SK-N-MC (cell line): ENCODE measurements around the gene MS4A15.

Source experiments
- DNase-seq: peaks from one replicate; pipeline ENCODE4 v3.0.0-alpha.2; 2011; ENCODE audit warnings: low read depth, low spot score
- H3K27ac ChIP-seq: fragments of 200-600 bp; sonication (generic); 2 replicates; pipeline ENCODE4 v1.5.1; 2016; ENCODE audit warnings: mixed run types
- H3K36me3 ChIP-seq: fragments of 200-600 bp; sonication (generic); 2 replicates; pipeline ENCODE4 v1.6.1; 2017; ENCODE audit warnings: antibody characterized with exemption, low read length, mixed read lengths; ENCODE audit not compliant: insufficient read depth
- H3K4me3 ChIP-seq: fragments of 200-600 bp; sonication (generic); 2 replicates; pipeline ENCODE4 v1.5.1; 2016
- H3K9ac ChIP-seq: fragments of 200-600 bp; sonication (generic); 2 replicates; pipeline ENCODE4 v1.8.0; 2017; ENCODE audit warnings: mixed run types, mixed read lengths; ENCODE audit not compliant: insufficient read length
- H3K9me3 ChIP-seq: fragments of 200-600 bp; sonication (generic); 2 replicates; pipeline ENCODE4 v1.6.1; 2017; ENCODE audit warnings: low read depth, mild to moderate bottlenecking, antibody characterized with exemption, low read length, moderate library complexity, mixed read lengths
- EZH2 ChIP-seq: fragments of 200-600 bp; sonication (generic); IDR thresholded peaks from one replicate; pipeline ENCODE4 v1.6.1; 2017; ENCODE audit warnings: antibody characterized with exemption
- FOXP2 ChIP-seq: optimal IDR thresholded peaks from 2 replicates; pipeline ENCODE3; 2011; ENCODE audit warnings: mild to moderate bottlenecking, moderate library complexity; ENCODE audit not compliant: insufficient read depth; ENCODE audit errors: extremely low read length, control extremely low read depth
- POLR2AphosphoS5 ChIP-seq: IDR thresholded peaks from 2 replicates; pipeline ENCODE4 v1.6.1; 2012; ENCODE audit warnings: mild to moderate bottlenecking, low read depth, low read length, borderline replicate concordance

Gene MS4A15

DNA sequence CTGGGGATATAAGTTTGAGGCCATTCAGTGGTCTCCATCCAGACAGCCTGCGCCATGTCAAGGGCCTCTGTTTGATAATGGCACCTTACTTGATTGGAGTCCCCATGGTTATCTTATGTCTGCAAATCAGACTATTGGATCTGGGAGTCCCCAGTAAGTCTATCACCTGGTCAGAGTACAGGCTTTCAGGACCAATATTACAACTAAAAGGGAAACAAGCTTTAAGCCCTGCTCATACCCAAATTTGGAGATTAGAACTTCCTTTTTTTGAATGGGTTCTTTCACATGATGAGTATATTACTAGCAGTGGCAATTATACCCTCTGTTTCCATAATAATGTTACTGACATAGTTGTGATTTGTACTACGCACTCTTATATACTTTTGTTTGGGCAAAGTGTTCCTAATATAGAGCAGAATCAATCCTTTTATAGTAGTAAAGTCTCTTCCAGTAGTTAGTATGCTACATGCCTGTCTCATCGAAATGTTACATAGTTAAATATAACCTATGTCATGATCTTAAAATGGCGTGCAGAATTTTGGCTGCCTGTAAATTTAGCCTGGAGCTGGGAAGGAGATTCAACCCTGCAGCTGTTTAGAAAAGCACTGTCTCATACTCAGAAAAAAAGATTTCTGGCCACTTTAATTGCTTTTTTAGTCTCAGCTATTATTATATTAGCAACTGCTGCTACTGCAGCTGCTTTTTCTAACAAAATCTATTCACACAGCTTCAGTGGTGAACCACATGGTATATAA, 4.9 kb downstream of the MS4A15 start:
- Histone ChIP-seq H3K9me3 (no peaks in the 10 kb centered on the region), H3K9ac (no peak overlapping the region), H3K27ac (no peak overlapping the region), H3K36me3 (no peaks in the 10 kb centered on the region), H3K4me3 (no peak overlapping the region)
- DNase-seq = no peak
- no peak for TF ChIP-seq EZH2
- no peak for TF ChIP-seq POLR2AphosphoS5
- no peak for TF ChIP-seq FOXP2

DNA sequence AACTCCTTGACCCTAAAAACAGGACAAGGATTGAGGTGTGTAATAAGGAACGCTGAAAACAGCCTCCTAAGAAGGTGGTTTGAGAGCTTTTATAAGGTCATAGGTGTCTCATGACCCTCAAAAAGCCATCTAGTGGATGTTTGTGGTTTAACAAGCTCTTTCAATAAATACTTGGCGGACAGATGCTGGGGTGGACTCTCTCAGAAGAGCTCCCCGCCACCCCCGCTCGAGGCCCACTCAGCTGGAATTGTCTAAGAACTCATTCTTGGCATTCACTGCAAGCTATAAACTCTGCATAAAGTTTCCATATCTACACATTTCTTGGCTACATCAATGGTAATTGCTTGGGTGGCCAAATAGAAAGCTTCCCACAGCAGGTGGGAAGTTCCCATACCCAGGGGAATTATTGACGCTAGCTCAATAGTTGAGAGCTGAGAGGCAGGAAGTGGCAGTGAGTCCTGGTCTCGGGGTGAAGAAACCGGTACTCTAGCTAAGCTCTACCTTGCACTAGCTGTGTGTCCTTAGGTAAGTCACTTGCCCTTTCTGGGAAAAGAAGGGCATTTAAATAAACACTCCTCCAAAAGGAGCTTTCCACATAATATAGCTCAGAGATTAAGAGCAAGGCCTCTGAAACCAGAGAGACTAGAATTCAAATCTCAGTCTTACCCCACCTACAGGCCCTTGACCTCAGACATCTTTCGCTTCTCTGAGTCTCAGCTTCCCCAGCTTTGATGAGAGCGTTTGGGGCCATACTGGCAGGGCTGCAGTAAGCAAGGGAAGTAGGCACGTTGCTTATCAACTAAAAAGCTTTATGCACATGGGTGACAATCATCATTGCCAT, 6.4 kb downstream of the MS4A15 start:
- no peak for TF ChIP-seq POLR2AphosphoS5
- TF ChIP-seq EZH2 = no peak
- no peak for TF ChIP-seq FOXP2
- Histone ChIP-seq H3K27ac (no peak overlapping the region), H3K9me3 (no peaks in the 10 kb centered on the region), H3K4me3 (no peak overlapping the region), H3K36me3 (no peaks in the 10 kb centered on the region), H3K9ac (no peak overlapping the region)
- DNase-seq = no peak

DNA sequence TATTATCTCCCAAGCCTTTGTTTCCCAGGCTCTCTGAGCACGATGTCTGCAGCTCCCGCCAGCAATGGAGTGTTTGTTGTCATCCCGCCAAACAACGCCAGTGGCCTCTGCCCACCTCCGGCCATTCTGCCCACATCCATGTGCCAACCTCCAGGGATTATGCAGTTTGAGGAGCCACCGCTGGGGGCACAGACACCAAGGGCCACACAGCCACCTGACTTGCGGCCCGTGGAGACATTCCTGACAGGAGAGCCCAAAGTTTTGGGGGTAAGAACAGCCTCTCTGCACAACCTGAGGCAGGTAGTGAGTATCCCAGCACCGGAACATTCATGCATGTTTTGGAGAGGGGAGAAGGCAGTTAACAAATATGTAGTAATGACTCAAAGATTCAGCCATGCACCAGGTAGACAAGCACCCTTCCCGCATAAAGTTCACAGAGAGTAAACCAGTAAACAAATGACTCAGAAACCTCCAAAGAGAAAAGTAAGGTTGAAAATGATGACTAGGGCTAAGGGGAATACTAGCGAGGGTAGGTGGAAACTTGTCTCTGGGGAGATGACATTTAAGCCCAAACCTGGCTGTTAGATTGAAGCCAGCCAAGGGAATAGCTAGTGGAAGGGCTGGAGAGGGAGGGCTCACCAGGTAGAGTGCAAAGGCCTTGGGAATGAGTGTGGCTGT, 7.2 kb downstream of the MS4A15 start:
- no peak overlapping the region for H3K4me3 ChIP-seq
- no peak overlapping the region for H3K27ac ChIP-seq
- DNase-seq = no peak
- no peak overlapping the region for H3K9ac ChIP-seq
- H3K9me3 ChIP-seq = no peaks in the 10 kb centered on the region
- H3K36me3 ChIP-seq = no peaks in the 10 kb centered on the region
- TF ChIP-seq EZH2 (no peak), FOXP2 (no peak), POLR2AphosphoS5 (no peak)

DNA sequence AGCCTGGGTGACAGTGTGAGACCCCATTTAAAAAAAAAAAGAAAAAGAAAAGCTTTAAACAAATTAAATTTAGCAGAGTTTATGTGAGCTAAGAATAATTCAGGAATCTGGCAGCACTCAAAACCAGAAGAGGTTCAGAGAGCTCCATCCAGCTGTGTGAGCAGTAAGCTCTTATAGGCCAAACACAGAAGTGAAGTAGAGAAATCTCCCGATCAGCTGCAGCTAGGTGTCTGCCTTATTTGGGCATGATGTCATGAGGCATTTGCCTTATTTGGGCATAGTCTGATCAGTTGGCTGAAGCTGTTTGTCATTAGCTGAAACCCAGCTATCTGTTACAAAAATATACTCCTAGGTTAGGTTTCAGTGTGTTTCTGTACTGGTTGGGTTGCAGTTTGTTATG, 8.2 kb downstream of the MS4A15 start:
- H3K9ac ChIP-seq = no peak overlapping the region
- no peak overlapping the region for H3K4me3 ChIP-seq
- DNase-seq = no peak
- no peaks in the 10 kb centered on the region for H3K9me3 ChIP-seq
- TF ChIP-seq POLR2AphosphoS5 = no peak
- TF ChIP-seq FOXP2 = no peak
- TF ChIP-seq EZH2 = no peak
- H3K36me3 ChIP-seq = no peaks in the 10 kb centered on the region
- no peak overlapping the region for H3K27ac ChIP-seq

DNA sequence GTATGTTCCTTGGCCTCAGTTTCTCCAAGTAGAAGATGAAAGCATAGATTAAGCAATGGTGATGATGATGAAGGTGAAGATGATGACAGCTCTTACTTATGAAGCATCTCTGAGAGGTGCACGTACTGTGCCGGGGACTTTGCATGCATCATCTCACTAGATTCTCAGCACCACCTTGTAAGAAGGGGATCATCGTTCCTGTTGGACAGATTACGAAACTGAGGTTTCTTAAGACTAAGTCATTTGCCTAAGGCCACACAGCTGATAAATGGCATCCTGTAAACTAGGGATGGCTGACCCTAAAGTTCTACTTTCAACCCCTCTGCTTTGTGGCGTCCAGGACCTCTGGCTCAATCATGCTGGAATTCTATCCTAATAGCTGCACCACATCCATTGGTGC, 8.7 kb downstream of the MS4A15 start:
- Histone ChIP-seq H3K36me3 (no peaks in the 10 kb centered on the region), H3K27ac (no peak overlapping the region), H3K9ac (no peak overlapping the region), H3K4me3 (no peak overlapping the region), H3K9me3 (no peaks in the 10 kb centered on the region)
- no peak for TF ChIP-seq EZH2
- TF ChIP-seq FOXP2 = no peak
- TF ChIP-seq POLR2AphosphoS5 = no peak
- no peak for DNase-seq

DNA sequence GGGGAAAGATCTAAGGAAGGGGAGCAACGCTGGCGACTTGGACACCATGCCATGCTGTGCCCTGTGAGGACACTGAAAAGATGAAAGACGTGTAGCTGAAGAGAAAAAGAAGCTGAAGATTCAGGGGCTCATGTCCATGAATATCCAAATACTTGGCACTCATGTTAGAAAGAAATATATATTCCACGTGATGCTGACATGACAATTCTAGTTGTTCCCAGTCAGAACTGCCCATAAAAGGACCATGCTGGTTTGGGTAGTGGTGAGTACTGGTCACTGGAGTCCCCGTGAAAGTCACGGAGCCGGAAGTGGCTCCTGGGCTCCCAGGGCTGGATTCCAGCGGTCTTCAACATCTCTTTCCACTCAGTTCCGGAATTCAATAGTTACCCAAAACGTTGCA, 9.9 kb downstream of the MS4A15 start:
- H3K36me3 ChIP-seq = no peaks in the 10 kb centered on the region
- H3K9ac ChIP-seq = no peak overlapping the region
- TF ChIP-seq POLR2AphosphoS5 = no peak
- no peak for TF ChIP-seq EZH2
- TF ChIP-seq FOXP2 = no peak
- no peaks in the 10 kb centered on the region for H3K9me3 ChIP-seq
- H3K4me3 ChIP-seq = no peak overlapping the region
- H3K27ac ChIP-seq = no peak overlapping the region
- no peak for DNase-seq

DNA sequence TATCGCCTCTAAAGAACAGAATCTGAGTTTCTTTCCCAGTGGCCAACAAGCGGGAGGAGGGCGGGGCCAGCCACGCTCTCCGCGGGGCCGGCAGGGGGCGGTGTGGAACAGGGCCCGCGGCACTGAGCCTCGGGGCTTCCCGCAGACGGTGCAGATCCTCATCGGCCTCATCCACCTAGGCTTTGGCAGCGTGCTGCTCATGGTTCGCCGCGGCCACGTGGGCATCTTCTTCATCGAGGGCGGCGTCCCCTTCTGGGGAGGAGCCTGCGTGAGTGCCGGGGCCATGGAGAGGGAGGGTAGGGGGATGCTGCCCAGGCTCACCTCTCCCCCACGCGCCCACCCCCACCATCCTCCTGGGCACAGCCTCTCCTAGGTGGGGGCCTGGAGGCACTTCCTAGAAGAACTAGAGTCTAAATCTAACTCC, 10.7 kb downstream of the MS4A15 start:
- DNase-seq = no peak
- TF ChIP-seq EZH2 (no peak), POLR2AphosphoS5 (no peak), FOXP2 (no peak)
- H3K4me3 ChIP-seq = peak overlapping the region; percentile 21; the same call in 1 of the 2 replicates

DNA sequence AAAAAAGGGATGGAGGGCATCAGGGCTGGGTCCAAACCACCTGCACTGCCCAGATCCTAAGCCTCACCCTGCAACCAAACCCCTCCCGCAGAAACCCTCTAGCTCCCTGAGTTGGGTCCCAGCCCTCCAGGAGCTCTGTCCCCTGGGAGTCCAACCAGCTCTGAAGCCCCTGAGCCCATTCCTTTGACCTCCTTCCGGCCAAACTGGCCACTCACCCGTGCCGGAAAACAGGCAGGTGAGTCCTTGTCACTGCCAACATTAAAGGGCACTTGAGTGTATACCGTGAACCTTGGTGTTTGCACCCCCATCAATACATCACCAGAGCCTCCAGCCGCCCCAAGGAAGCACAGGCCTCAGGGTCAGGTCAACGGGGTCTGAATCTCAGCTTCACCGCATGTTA, 11.5 kb downstream of the MS4A15 start:
- DNase-seq = no peak
- no peak for TF ChIP-seq FOXP2
- no peak for TF ChIP-seq EZH2
- no peak for TF ChIP-seq POLR2AphosphoS5
- Histone ChIP-seq H3K9me3 (no peaks in the 10 kb centered on the region), H3K36me3 (no peaks in the 10 kb centered on the region), H3K9ac (no peak overlapping the region), H3K27ac (no peak overlapping the region), H3K4me3 (no peak overlapping the region)

More for the DNA sequence above, 10.7 kb downstream of the MS4A15 start:
- no peaks in the 10 kb centered on the region for H3K36me3 ChIP-seq
- H3K27ac ChIP-seq = no peak overlapping the region
- H3K9me3 ChIP-seq = no peaks in the 10 kb centered on the region
- no peak overlapping the region for H3K9ac ChIP-seq
